ENCODE results near the gene ZNRF3.

The ZNRF3 gene

GRCh38 chr22:29044657-29045176, 161.3 kb downstream of the ZNRF3 start:
- no peak for DNase-seq

- no peak for DNase-seq
These were observed 165.7 kb downstream of the ZNRF3 start for GRCh38 chr22:29048822-29049654.

GRCh38 chr22:29049655-29050263, 166.4 kb downstream of the ZNRF3 start:
- DNase-seq, result no peak

- no peak for DNase-seq
These were observed 167.1 kb downstream of the ZNRF3 start for GRCh38 chr22:29050457-29050856.

GRCh38 chr22:29053048-29053702, 169.8 kb downstream of the ZNRF3 start:
- DNase-seq, result no peak

GRCh38 chr22:29054251-29054767, 170.9 kb downstream of the ZNRF3 start:
- DNase-seq, result no peak

GRCh38 chr22:29055192-29055830, 171.9 kb downstream of the ZNRF3 start:
- DNase-seq, result no peak

- no peak for DNase-seq
These were observed 173.1 kb downstream of the ZNRF3 start for GRCh38 chr22:29056472-29056871.

- DNase-seq, result no peak
These were observed 177.0 kb downstream of the ZNRF3 start for GRCh38 chr22:29060251-29060869.

- DNase-seq, result no peak
These were observed 177.6 kb downstream of the ZNRF3 start for GRCh38 chr22:29060931-29061330.

- no peak for DNase-seq
These were observed 178.4 kb downstream of the ZNRF3 start, which contains the start of gene C22orf31 for GRCh38 chr22:29061773-29062172. Gene C22orf31, minus strand, starts transcription at chr22:29061831. Its CDS starts 39 bp downstream, at chr22:29061792.

GRCh38 chr22:29062286-29062821, 179.0 kb downstream of the ZNRF3 start:
- DNase-seq, result no peak

GRCh38 chr22:29065468-29066190, 182.3 kb downstream of the ZNRF3 start:
- no peak for DNase-seq

GRCh38 chr22:29069463-29069862, 186.1 kb downstream of the ZNRF3 start:
- no peak for DNase-seq

- DNase-seq, result no peak
These were observed 187.1 kb downstream of the ZNRF3 start for GRCh38 chr22:29070490-29070889.

GRCh38 chr22:29071261-29072045, 188.1 kb downstream of the ZNRF3 start:
- DNase-seq, result no peak

GRCh38 chr22:29072193-29072978, 189.0 kb downstream of the ZNRF3 start:
- DNase-seq, result peak; percentile 13 to 45

- DNase-seq, result no peak
These were observed 189.7 kb downstream of the ZNRF3 start, which contains the start of gene KREMEN1 for GRCh38 chr22:29072979-29073617. Gene KREMEN1, plus strand, starts transcription at chr22:29073035. Its CDS starts 96 bp downstream, at chr22:29073131.
